Liver (tissue), 9 donors: ENCODE results near the gene HIPK2. TPM values are rescaled to one million over a fixed set of nuclear protein-coding genes. Genes with fewer than 3 reads are reported as not detected.

Source experiments
- DNase-seq: peaks from one replicate; pipeline ENCODE4 v3.0.0-alpha.2; 2017; ENCODE audit warnings: low spot score
- H3K27ac ChIP-seq, 2 donors: one replicate each; pipeline ENCODE4 v1.7.0; 2013; ENCODE audit warnings: inconsistent platforms in 2 of 2, low read length in 2 of 2, control low read depth in 1 of 2, low read depth in 1 of 2, mild to moderate bottlenecking in 1 of 2
- H3K27me3 ChIP-seq, 4 donors: one replicate each; pipeline versions ENCODE4 v1.6.1 to v1.7.0; 2013; ENCODE audit warnings: low read length in 3 of 4, inconsistent platforms in 1 of 4, mild to moderate bottlenecking in 1 of 4, moderate library complexity in 1 of 4; ENCODE audit not compliant: control insufficient read depth in 4 of 4, insufficient read depth in 4 of 4
- H3K36me3 ChIP-seq, 4 donors: one replicate each; pipeline versions ENCODE4 v1.6.1 to v1.7.0; 2013; ENCODE audit warnings: low read length in 3 of 4, mild to moderate bottlenecking in 3 of 4, low read depth in 1 of 4, moderate library complexity in 1 of 4; ENCODE audit not compliant: control insufficient read depth in 4 of 4, insufficient read depth in 3 of 4
- H3K4me1 ChIP-seq, 4 donors: one replicate each; pipeline versions ENCODE4 v1.6.1 to v1.7.0; 2013; ENCODE audit warnings: low read length in 3 of 4, mild to moderate bottlenecking in 3 of 4, moderate library complexity in 1 of 4; ENCODE audit not compliant: control insufficient read depth in 4 of 4, insufficient read depth in 4 of 4
- H3K4me3 ChIP-seq, 3 donors: one replicate each; pipeline versions ENCODE4 v1.6.1 to v1.7.0; 2013; ENCODE audit warnings: low read length in 3 of 3, control low read depth in 1 of 3, low read depth in 1 of 3, mild to moderate bottlenecking in 1 of 3
- H3K9ac ChIP-seq, 2 donors: one replicate each; pipeline ENCODE4 v1.7.0; 2013; ENCODE audit warnings: low read length in 2 of 2, mild to moderate bottlenecking in 2 of 2, moderate library complexity in 2 of 2, control low read depth in 1 of 2, low read depth in 1 of 2
- H3K9me3 ChIP-seq, 4 donors: one replicate each; pipeline versions ENCODE4 v1.6.1 to v1.7.0; 2013; ENCODE audit warnings: low read length in 3 of 4; ENCODE audit not compliant: control insufficient read depth in 4 of 4
- ATF3 ChIP-seq: IDR thresholded peaks from 2 replicates; pipeline ENCODE4 v1.6.1; 2016; ENCODE audit warnings: antibody characterized with exemption
- CTCF ChIP-seq: fragments of 150-350 bp; IDR thresholded peaks from 2 replicates; pipeline ENCODE4 v1.5.1; 2017; ENCODE audit warnings: improper control_type of control experiment, low read depth, low read length; ENCODE audit not compliant: missing input control
- EGR1 ChIP-seq, 2 donors: IDR thresholded peaks; 2 replicates each; pipeline ENCODE4 v1.6.1; 2016 to 2018; ENCODE audit warnings: antibody characterized with exemption in 2 of 2, low read depth in 2 of 2
- FOXA2 ChIP-seq: IDR thresholded peaks from 2 replicates; pipeline ENCODE4 v1.6.1; 2016; ENCODE audit warnings: antibody characterized with exemption
- GABPA ChIP-seq, 2 donors: IDR thresholded peaks in 1 of 2; conservative IDR thresholded peaks in 1 of 2; 2 replicates each; pipeline ENCODE4 v1.6.1; 2016; ENCODE audit warnings: antibody characterized with exemption in 2 of 2, mild to moderate bottlenecking in 1 of 2, moderate library complexity in 1 of 2
- HNF4A ChIP-seq, 2 donors: conservative IDR thresholded peaks; 2 replicates each; pipeline ENCODE4 v1.6.1; 2016; ENCODE audit warnings: antibody characterized with exemption in 2 of 2, mild to moderate bottlenecking in 2 of 2
- JUND ChIP-seq, 2 donors: IDR thresholded peaks; 2 replicates each; pipeline ENCODE4 v1.6.1; 2016; ENCODE audit warnings: antibody characterized with exemption in 2 of 2
- NR2F2 ChIP-seq: IDR thresholded peaks from 2 replicates; pipeline ENCODE4 v1.6.1; 2016; ENCODE audit warnings: antibody characterized with exemption
- REST ChIP-seq: IDR thresholded peaks from 2 replicates; pipeline ENCODE4 v1.6.1; 2016; ENCODE audit warnings: antibody characterized with exemption, mild to moderate bottlenecking
- RXRA ChIP-seq, 2 donors: IDR thresholded peaks; 2 replicates each; pipeline ENCODE4 v1.6.1; 2017 to 2018; ENCODE audit warnings: antibody characterized with exemption in 2 of 2, mild to moderate bottlenecking in 1 of 2
- TAF1 ChIP-seq: conservative IDR thresholded peaks from 2 replicates; pipeline ENCODE4 v1.6.1; 2016; ENCODE audit warnings: antibody characterized with exemption, mild to moderate bottlenecking
- YY1 ChIP-seq: IDR thresholded peaks from 2 replicates; pipeline ENCODE4 v1.6.1; 2016; ENCODE audit warnings: antibody characterized with exemption, mild to moderate bottlenecking
- ZBTB33 ChIP-seq: IDR thresholded peaks from 2 replicates; pipeline ENCODE4 v1.6.1; 2016; ENCODE audit warnings: antibody characterized with exemption
- WGBS: extraction: QIAGEN DNeasy Blood & Tissue Kit; methylation state at CpG from one replicate; pipeline ENCODE4 v1.1.7; 2013; 5-methylcytosine and 5-hydroxymethylcytosine counted together
- polyA plus RNA-seq, 2 donors: library from polyadenylated mRNA; stranded (reverse) in 1 of 2; unstranded in 1 of 2; fragments of 200-250 nt in 1 of 2; fragments of >200 nt in 1 of 2; fragmentation: Nextera tagmentation in 1 of 2; extraction: Ambion mirVana in 1 of 2; gene quantifications; one replicate each; pipeline versions ENCODE4 v1.2.1 to v1.2.3, GENCODE V29; 2013 to 2015
- total RNA-seq, 2 donors: library from RNA; depleted of rRNA; stranded (reverse); fragments of >200 nt; gene quantifications; one replicate each; pipeline ENCODE4 v1.2.3, GENCODE V29; 2014
- donor health status: healthy.
- donor health status: healthy.
- donor health status: healthy.
- donor health status: healthy.
- donor health status: healthy.

Gene HIPK2
- total and polyA plus RNA-seq, 4 donors = 13.1 to 48.8 (median 16.6) TPM

- Histone ChIP-seq H3K27me3 (no peaks in the 10 kb centered on the region), H3K9me3 (no peaks in the 10 kb centered on the region), H3K4me3 (no peak overlapping the region), H3K27ac (no peak overlapping the region), H3K9ac (no peak overlapping the region), H3K36me3 (peaks cover 18 to 96% (median 83%) of the 10 kb centered on the region in 4 donors), H3K4me1 (no peaks in the 10 kb centered on the region)
- TF ChIP-seq YY1 (no peak), ATF3 (no peak), ZBTB33 (no peak), CTCF (no peak), REST (no peak), RXRA (IDR thresholded peaks at IDR 0.05) (no peak), FOXA2 (no peak)
- no peak for DNase-seq
- WGBS = 97% methylated on average over 2 of the region's 2 CpGs
Measured at GRCh38 chr7:139594090-139594489, 183.7 kb downstream of the HIPK2 start.

- Histone ChIP-seq H3K27ac (no peak overlapping the region), H3K27me3 (no peaks in the 10 kb centered on the region), H3K4me1 (no peaks in the 10 kb centered on the region), H3K4me3 (no peak overlapping the region), H3K9ac (no peak overlapping the region), H3K9me3 (no peaks in the 10 kb centered on the region), H3K36me3 (peaks cover 16 to 91% (median 79%) of the 10 kb centered on the region in 4 donors)
- 94% methylated on average over 4 of the region's 4 CpGs for WGBS
- no peak for DNase-seq
- no peak for TF ChIP-seq GABPA (IDR thresholded peaks at IDR 0.05 in 1 of 2, conservative IDR thresholded peaks at IDR 0.05 in 1 of 2)
- TF ChIP-seq EGR1 (IDR thresholded peaks at IDR 0.05; ENCODE audit: low read depth in 2 of 2) = no peak
- TF ChIP-seq JUND (IDR thresholded peaks at IDR 0.05) = no peak
- no peak for TF ChIP-seq NR2F2
- TF ChIP-seq TAF1 = no peak
- no peak for TF ChIP-seq HNF4A (conservative IDR thresholded peaks at IDR 0.05)
Measured at GRCh38 chr7:139592801-139593461, 184.9 kb downstream of the HIPK2 start.
